Measurements from ENCODE around the gene CD44.

Gene CD44

DNA sequence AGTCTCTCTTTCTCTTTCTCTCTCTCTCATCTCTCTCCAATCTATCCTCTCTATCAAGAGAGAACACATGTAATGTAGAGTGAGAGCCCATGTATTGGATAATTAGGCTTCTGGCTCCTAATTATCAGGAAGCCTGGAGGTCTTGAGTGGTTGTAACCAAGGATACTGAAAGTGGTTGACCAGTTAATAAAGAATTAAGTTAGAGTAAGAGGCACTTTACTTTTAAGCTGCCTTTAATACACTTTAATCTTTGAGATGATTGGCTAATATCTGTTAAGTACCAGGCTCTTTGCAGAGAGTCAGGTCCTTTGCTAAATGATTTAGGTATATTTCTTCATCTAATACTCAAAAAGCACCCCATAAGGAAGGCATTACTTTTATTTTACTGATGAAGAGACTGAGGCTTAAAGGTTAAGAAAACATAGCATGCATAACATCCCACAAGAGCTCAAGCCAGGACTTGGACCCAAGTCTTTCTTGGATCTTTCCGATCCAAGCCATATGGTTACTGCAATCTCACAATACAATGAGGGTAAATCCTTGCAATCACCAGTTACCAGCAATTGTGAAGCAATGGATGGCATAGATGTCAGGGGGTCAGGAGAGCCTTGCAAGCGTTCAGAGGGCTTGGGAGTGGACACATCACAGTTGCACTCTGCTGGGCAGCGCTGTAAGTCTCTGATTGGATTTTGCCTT lies 22.1 kb downstream of the CD44 start:
- DNase-seq = no peak

DNA sequence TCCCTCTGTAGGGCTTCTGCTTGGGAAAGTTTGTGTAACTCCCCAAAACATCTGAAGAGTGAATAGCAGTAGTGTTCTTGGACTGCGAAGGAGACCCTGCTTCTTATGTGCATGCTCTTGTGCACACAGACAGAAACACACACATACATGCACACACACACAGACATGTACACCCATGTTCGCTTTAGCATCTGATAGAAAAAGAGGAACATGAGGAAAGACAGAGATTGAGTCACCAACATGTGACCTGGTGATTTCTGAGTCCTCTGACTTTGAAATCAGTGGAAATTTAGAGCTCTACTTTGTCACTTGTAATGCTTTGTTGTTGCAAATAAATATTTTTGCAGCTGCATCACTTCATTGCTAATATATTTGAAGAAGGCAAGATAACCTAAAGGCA lies 23.8 kb downstream of the CD44 start:
- no peak for DNase-seq

DNA sequence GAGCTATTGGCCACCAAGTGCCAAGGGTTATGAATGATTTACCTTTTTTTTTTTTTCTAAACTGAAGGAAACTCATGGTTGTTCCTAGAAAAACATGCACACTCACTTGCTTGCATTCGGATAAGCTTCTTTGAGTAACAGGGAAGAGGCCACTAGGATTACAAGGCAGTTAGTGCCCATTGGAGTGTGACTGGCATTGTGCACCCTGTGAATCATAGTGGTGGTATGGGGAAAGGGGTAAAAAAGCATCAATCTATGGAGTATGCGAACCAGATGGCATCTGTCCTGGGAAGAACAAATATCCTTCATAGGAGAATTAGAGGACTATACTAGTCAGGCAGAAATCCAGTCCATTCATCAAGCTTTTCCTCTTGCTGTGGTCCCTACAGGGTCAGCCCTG lies 24.2 kb downstream of the CD44 start:
- DNase-seq = no peak

- no peak for DNase-seq
Observed at GRCh38 chr11:35163702-35164496, 24.9 kb downstream of the CD44 start.

DNA sequence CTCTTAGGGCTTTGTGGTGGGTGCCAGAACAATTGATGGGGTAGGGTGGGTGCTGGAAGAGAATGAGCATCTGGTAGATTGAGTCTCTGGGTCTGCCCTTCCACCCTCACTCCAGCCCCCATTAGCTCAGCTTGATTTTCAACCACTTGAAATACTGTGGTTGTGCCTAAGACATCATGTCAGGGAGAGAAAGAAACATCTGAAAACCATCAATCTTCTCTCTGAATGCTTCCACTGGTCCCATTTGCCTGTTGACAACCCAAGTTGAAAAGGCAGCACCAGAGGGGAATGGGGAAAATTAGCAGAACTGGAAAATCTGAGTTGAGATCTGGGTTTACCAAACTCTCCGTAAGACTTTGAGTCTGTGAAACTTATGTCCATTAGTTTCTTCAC lies 26.1 kb downstream of the CD44 start:
- DNase-seq = no peak

GRCh38 chr11:35165423-35166368 lies 26.7 kb downstream of the CD44 start:
- DNase-seq = no peak

DNA sequence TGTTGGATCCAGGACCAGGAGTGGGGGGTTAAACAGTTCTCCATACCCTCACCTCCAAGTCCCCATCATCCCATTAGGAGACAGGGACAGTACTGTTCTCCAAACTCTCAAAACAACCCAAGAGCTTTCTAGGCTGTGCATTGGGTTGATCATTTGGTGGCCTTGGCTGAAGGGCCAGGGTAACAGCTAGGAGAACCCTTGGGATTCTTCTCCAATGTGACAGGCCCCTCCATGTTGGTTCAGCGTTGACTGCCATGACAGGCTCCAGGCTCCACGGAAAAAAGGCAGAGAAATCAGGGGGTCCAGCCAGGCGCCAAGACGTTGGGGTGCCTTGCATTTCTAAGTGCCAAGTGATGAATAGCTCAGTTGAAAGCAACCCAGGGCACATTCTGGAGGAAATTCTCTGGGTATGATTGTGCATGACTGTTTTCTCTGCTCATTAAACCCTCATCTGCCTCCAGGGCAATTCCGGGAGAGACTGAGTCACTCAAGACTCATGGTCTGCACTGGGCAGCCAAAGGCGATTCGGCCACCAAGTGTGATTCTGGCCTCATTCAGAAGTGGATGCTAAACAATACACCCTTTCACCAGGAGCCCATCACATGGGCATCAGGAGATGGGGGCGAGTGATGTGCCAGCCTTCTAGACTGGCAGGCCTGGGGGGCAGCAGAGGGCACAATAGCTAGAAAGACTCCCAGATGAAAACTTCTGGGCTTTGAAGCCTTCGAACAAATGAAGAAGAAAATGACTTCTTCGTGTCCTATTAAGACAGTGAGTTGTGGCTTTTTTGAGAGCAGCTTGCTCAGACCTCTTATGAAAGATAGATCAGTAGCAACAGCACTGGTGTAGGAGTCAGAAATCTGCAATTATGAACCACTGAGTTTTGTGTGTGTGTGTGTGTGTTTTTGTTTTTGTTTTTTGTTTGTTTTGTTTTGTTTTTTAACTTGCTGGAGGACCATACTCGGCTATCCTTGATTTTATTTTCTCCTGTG lies 27.7 kb downstream of the CD44 start:
- no peak for DNase-seq

GRCh38 chr11:35167426-35167954 lies 28.5 kb downstream of the CD44 start:
- no peak for DNase-seq

DNA sequence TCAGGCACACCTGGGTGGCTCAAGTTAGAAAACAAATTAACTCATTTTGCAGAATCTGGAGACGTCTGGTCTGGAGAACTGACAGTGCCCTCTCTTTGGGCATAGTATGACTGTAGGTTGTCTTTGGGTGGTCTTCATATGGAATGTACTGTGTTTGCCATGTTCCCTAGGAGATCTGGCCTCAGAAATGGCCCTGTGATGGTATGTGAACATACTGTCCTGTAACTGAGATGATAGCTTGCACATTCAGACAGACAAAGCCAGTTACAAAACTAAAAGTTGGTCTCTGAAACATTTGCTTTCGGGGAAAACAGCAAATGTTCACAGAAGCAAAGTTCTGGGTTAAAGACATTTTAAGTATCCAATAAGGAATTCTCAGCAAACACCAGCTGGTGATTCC lies 29.7 kb downstream of the CD44 start:
- DNase-seq = no peak

DNA sequence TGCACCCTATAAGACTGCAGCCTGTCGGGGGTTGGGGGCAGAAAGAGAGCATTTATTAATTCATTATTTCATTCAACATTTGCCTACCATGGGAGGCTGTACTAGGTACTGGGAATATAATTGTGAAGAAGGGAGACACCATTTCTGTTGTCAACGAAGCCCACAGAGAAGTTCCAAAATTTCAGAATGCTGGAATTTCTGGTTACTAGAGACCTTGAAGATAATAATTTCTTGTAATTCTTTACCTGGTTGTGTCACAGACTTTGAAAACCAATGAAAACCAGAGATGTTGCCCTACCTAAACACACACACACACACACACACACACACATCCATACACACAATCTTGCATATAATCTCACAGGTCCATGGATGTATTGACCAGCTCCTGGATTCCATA lies 30.1 kb downstream of the CD44 start:
- DNase-seq = no peak

DNA sequence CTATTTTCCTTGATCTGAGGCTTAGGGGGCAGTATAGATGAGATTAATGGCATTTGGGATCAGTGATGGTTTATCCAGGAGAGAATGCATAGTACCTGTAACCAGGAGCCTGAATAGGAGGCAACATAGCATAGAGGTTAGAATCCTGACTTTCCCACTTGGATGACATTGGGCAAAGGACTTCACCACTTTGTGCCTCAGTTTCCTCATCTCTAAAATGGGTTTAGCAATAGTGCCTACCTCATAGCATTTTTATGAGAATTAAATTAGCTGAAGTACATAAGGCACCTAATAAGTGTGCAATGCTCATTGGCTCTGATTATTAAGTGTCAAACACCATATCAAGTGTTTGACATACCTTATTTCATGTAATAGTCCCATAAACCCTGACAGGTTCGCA lies 30.8 kb downstream of the CD44 start:
- DNase-seq = no peak

DNA sequence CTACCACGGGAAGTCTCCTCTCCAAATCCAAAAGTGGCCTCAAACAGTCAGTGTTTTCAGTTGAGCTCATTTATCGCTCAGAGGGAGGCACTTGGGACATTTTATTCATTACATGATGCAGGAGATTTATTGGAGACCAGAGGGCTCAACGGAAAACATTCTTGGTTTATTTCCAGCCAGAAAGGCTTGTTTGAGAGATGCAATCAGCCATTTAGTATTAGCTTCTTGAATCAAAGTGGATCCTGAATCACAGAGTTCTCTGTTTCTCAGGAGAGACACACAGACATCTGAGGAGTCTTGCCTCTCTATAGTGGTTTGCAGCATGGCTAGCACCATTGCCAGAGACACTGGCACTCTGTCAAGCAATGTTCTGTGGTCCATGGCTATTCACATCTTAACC lies 31.5 kb downstream of the CD44 start:
- no peak for DNase-seq

- no peak for DNase-seq
Observed at GRCh38 chr11:35171226-35171625, 32.3 kb downstream of the CD44 start.

- DNase-seq = no peak
Observed at GRCh38 chr11:35173011-35173511, 34.1 kb downstream of the CD44 start.

DNA sequence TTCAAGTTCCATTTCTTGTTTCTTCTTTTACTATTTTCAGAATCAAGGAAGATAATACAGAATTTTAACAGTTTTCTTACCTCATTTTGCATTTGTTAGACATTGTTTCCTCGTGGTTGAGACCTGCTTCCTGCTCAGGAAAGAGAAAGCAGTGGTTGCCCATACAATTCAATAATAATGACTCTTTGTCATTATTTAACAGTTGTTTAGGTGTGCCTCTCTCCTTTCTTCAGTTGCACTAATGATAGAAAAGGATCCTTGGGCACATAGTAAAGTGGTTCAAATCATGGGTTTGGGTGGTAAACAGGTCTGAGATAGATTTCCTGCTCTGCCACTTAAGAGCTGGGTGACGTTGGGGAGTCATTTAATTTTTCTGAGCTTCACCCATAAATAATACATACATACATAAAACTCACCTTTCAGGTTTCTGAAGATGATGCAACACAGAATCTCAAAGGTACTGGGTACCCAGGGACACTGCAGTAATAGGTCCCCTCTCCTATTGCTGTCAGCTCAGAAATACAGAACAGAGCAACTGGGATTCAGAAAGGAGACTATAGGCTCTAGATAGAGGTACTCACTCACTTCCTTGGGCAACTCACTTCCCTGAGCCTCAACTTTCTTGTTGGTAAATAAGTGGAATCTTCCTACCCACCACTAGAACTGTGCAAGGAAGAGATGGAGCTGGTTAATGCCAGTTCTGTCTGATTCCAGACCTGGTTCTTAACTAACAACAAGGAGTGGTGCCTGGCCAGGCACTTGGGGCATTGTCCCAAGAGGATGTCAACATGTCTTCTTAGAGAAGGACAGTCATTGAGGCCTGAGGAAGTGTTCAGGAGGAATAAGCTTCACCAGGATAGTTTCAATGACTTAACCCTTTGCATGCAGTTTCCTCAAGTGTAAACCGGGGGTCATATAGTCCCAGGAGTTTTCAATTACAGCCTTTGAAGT lies 34.9 kb downstream of the CD44 start:
- DNase-seq = no peak

DNA sequence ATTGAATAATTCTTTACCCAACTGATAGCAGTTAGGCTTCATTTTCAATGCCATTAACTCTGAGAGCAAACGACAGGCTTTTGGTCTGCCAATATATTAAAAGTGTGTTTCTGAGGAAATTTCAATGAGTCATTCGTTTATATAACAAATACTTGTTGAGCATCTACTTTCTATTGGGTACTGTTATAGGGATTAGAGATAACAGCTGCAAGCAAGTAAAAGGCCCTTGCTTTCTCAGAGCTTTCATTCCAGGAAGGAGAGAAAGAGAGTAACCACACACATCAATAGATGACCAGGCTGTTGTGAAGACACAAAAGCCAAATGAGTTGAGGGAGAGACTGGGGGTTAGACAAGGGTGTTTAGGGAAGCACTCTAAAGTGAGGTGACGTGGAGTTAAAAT lies 35.7 kb downstream of the CD44 start:
- DNase-seq = no peak

GRCh38 chr11:35177370-35177769 lies 38.4 kb downstream of the CD44 start:
- no peak for DNase-seq

DNA sequence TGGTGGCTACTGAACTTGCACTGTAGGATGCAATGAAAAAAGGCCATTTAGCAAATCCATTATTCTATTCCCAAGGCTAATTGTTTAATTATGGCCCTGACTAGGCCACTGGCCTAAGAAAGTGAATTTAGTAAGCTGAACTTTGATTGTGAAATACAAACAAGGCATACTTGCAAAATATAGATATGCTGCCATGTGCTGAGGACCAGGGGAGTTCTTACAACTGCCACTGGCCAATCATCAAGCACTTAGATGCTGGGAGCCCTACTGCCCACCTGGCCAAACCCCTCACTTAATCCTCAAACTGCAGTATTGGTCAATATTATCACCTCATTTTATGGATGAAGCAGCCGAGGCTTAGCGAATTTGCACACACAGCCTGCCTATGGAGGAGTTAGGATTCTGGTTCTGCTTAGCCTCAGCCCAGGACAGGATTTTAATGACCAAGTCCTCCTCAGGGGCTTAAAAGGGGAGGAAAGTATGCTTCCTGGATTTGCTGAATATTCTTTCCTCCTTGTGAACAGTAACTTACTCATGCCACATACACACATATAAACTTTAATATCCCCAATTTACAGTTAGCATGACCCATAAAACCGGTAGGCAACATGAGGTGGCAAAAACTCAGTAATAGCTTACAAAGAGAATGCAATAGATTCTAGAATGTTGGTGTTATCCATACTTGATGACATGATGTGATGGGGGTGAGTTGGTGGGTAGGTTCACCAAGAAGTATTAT lies 39.3 kb downstream of the CD44 start:
- no peak for DNase-seq

- no peak for DNase-seq
Observed at GRCh38 chr11:35178873-35179272, 39.9 kb downstream of the CD44 start.
